Muscle of back (tissue), 10 donors: Measurements from ENCODE around the gene TBC1D1. TPM values are rescaled to one million over a fixed set of nuclear protein-coding genes. Genes with fewer than 3 reads are reported as not detected.

Experiments used
- polyA plus RNA-seq, 10 donors: library from polyadenylated mRNA; unstranded; fragments of 120-200 nt; gene quantifications; one replicate each; pipeline ENCODE4 v1.2.1, GENCODE V29; 2013; ENCODE audit not compliant: insufficient read length in 10 of 10

TBC1D1 gene
- polyA plus RNA-seq, 10 donors, result 38.8 to 69.9 (median 50.1) TPM

Other genes starting within 250 kb of the TBC1D1 start
- gene RELL1, start 204.7 kb upstream of the TBC1D1 start, polyA plus RNA-seq, result 10 to 100 TPM; 10.3 to 15.8 (median 13.9) TPM
- gene PGM2, start 64.4 kb upstream of the TBC1D1 start, polyA plus RNA-seq, result 10 to 100 TPM; 11.3 to 20.5 (median 12.5) TPM
- under 1 TPM in 1 of 10 donors, not detected in 9; 0.19 TPM for gene PTTG2, start 69.3 kb downstream of the TBC1D1 start, polyA plus RNA-seq